Ishikawa (cell line): ENCODE measurements around the gene BTBD9.

Source experiments
- CEBPB ChIP-seq: IDR thresholded peaks from 2 replicates; pipeline ENCODE4 v1.6.1; 2012
- CREB1 ChIP-seq: IDR thresholded peaks from 2 replicates; pipeline ENCODE4 v1.6.1; 2012; ENCODE audit warnings: low read depth
- EGR1 ChIP-seq: IDR thresholded peaks from 2 replicates; pipeline ENCODE4 v1.6.1; 2012
- EP300 ChIP-seq: IDR thresholded peaks from 2 replicates; pipeline ENCODE4 v1.6.1; 2012; ENCODE audit warnings: borderline replicate concordance
- FOXM1 ChIP-seq: IDR thresholded peaks from 2 replicates; pipeline ENCODE4 v1.6.1; 2012; ENCODE audit warnings: low read depth, borderline replicate concordance
- NFIC ChIP-seq: IDR thresholded peaks from 2 replicates; pipeline ENCODE4 v1.6.1; 2012
- RAD21 ChIP-seq: IDR thresholded peaks from 2 replicates; pipeline ENCODE4 v1.6.1; 2012; ENCODE audit warnings: low read depth
- TAF1 ChIP-seq: IDR thresholded peaks from 2 replicates; pipeline ENCODE4 v1.6.1; 2012; ENCODE audit warnings: low read depth, mild to moderate bottlenecking
- TCF12 ChIP-seq: IDR thresholded peaks from 2 replicates; pipeline ENCODE4 v1.6.1; 2012; ENCODE audit warnings: low read depth
- TEAD4 ChIP-seq: IDR thresholded peaks from 2 replicates; pipeline ENCODE4 v1.6.1; 2012
- YY1 ChIP-seq: IDR thresholded peaks from 2 replicates; pipeline ENCODE4 v1.6.1; 2012; ENCODE audit warnings: low read depth
- ZBTB7A ChIP-seq: IDR thresholded peaks from 2 replicates; pipeline ENCODE4 v1.6.1; 2012; ENCODE audit warnings: low read depth
- TF ChIP-seq, protein P1 (sequence below): IDR thresholded peaks from 2 replicates; pipeline ENCODE4 v1.6.1; 2012
- TF ChIP-seq, protein P2 (sequence below): IDR thresholded peaks from 2 replicates; pipeline ENCODE4 v1.6.1; 2012
- TF ChIP-seq, protein P3 (sequence below): IDR thresholded peaks from 2 replicates; pipeline ENCODE4 v1.6.1; 2012; ENCODE audit warnings: low read depth, mild to moderate bottlenecking

The BTBD9 gene

DNA sequence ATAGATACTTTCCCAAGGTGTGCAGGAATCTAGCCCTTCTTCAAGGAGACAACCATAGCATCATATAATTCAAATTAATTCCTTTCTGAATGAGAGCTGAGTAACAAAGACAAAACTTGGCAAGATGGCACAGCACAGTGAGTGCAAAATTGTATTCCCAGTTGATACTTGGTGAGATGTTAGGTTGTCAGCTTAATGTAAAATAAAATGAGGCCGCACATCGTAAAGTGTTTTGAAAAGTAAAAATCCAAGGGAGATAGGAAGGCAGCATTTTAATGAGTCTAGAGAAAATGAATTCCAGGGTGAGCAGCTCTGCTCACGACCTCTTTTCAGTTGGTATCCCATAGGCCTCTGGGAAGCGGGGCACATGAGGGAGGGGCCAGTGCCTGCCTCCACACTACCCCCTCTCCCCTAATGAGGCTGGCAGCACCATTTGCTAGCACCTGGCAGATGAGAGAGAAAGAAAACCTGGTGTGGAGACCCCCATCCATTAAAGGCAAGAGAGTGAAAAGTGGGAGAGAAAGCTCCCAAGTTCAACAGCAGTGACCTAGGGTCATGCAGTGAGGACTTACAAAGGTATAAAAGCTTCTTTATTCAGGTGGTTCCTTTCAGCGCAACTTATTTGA, 158.4 kb downstream of the BTBD9 start:
- TF ChIP-seq CREB1 = no peak
- no peak for TF ChIP-seq EP300
- TF ChIP-seq ZBTB7A = no peak
- no peak for TF ChIP-seq EGR1

DNA sequence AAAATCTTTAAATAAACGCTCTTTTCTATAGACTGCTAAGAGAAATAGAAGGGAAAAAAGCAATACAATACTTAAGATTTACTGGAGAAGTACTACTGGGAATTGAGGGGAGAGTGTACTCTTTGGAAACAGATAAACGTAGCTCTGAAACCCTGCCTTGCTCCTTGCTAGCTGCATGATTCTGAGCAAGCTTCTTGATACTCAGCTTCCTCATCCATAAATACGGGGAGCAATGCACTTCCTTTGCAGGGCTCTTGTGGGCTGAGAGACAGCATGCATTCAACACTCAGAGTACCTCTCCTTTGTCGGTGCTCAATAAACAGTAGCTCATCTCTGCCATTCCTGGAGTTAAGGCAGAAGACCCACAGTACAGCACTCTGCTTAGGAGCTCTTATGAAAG, 159.7 kb downstream of the BTBD9 start:
- TF ChIP-seq EGR1 = no peak
- no peak for TF ChIP-seq CREB1
- TF ChIP-seq YY1 = no peak
- TF ChIP-seq, protein P1, sequence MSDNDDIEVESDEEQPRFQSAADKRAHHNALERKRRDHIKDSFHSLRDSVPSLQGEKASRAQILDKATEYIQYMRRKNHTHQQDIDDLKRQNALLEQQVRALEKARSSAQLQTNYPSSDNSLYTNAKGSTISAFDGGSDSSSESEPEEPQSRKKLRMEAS = no peak
- TF ChIP-seq ZBTB7A = no peak
- TF ChIP-seq FOXM1 = no peak
- no peak for TF ChIP-seq CEBPB
- TF ChIP-seq, protein P2, sequence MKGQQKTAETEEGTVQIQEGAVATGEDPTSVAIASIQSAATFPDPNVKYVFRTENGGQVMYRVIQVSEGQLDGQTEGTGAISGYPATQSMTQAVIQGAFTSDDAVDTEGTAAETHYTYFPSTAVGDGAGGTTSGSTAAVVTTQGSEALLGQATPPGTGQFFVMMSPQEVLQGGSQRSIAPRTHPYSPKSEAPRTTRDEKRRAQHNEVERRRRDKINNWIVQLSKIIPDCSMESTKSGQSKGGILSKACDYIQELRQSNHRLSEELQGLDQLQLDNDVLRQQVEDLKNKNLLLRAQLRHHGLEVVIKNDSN = no peak
- no peak for TF ChIP-seq RAD21
- no peak for TF ChIP-seq TCF12
- TF ChIP-seq, protein P3, sequence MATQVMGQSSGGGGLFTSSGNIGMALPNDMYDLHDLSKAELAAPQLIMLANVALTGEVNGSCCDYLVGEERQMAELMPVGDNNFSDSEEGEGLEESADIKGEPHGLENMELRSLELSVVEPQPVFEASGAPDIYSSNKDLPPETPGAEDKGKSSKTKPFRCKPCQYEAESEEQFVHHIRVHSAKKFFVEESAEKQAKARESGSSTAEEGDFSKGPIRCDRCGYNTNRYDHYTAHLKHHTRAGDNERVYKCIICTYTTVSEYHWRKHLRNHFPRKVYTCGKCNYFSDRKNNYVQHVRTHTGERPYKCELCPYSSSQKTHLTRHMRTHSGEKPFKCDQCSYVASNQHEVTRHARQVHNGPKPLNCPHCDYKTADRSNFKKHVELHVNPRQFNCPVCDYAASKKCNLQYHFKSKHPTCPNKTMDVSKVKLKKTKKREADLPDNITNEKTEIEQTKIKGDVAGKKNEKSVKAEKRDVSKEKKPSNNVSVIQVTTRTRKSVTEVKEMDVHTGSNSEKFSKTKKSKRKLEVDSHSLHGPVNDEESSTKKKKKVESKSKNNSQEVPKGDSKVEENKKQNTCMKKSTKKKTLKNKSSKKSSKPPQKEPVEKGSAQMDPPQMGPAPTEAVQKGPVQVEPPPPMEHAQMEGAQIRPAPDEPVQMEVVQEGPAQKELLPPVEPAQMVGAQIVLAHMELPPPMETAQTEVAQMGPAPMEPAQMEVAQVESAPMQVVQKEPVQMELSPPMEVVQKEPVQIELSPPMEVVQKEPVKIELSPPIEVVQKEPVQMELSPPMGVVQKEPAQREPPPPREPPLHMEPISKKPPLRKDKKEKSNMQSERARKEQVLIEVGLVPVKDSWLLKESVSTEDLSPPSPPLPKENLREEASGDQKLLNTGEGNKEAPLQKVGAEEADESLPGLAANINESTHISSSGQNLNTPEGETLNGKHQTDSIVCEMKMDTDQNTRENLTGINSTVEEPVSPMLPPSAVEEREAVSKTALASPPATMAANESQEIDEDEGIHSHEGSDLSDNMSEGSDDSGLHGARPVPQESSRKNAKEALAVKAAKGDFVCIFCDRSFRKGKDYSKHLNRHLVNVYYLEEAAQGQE = no peak
- TF ChIP-seq TAF1 = no peak
- TF ChIP-seq NFIC = no peak
- no peak for TF ChIP-seq TEAD4
- TF ChIP-seq EP300 = no peak

DNA sequence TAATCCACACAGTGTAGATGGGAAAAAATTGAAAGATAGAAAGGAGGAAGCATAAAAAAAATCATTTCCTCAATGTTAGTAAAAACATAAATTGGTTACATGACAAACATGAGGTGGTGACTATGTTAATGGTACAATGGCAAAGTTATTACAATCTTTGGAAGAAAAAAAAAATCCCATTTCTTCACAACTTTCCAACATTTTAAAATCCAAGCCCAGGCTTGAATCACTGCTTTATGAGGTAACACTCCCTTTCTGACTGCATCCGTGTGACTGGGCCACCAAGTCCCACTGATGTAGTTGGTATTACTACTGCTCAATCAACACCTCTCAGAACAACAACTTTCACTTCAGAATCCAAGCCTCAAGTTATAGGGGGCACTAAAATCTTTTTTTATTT, 160.4 kb downstream of the BTBD9 start:
- TF ChIP-seq RAD21 = no peak
- TF ChIP-seq ZBTB7A = no peak
- TF ChIP-seq, protein P3 = no peak
- no peak for TF ChIP-seq CEBPB
- TF ChIP-seq, protein P1 = no peak
- TF ChIP-seq TAF1 = no peak
- TF ChIP-seq, protein P2 = no peak
- no peak for TF ChIP-seq EP300
- TF ChIP-seq TEAD4 = no peak
- TF ChIP-seq FOXM1 = no peak
- TF ChIP-seq CREB1 = no peak
- TF ChIP-seq YY1 = no peak
- TF ChIP-seq EGR1 = no peak
- TF ChIP-seq TCF12 = no peak
- no peak for TF ChIP-seq NFIC

DNA sequence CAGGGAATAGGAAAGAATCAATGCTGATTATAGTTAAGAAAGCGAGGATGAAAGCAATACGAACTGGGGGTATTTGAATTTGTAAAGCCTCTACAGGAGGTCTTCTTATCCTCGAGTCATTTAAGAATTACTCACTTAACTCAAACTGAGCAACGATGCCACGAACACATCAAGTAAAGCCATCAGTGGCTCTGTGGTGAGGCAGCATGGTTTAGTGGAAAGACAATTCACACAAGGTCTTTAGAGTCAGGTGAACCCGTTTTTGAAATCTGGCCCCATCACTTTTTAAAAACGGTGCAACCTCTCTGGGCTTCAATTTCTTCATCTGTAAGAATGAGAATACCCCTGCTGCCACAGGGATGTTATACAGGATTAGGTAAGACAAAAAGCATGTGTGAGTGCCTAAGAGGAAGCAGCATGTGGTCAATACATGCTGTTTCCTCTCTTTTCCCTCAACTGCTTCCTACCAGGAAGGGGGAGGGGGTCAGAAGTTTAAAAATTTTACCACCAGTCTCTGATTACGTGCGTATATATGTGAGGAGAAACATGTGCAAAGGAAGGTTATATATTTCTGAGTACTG, 162.0 kb downstream of the BTBD9 start:
- TF ChIP-seq, protein P3 = no peak
- TF ChIP-seq ZBTB7A = no peak

DNA sequence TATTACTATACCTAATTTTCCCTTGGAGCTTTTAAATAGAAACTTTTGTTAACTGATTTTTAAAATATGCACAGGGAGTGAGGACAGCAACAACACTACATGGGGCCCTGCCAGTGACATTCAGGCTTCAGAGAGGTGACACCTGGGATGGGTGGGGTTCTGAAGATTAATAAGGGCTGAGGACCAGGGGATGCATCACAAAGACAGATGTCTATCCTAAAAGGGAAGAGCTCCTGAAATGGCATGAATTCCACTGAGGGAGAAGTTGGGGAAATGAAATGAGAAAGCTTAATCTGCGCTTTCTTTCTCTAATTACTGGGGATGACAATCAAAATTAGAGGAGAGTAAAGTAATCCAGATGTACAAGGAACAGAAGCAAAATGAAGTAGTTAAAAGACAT, 162.8 kb downstream of the BTBD9 start:
- TF ChIP-seq, protein P2 = no peak
- TF ChIP-seq CEBPB = no peak
- no peak for TF ChIP-seq TEAD4
- TF ChIP-seq CREB1 = no peak
- TF ChIP-seq RAD21 = no peak
- no peak for TF ChIP-seq ZBTB7A
- no peak for TF ChIP-seq TCF12
- TF ChIP-seq, protein P1 = no peak
- TF ChIP-seq, protein P3 = no peak
- TF ChIP-seq YY1 = no peak
- no peak for TF ChIP-seq TAF1
